Measurements from ENCODE around the gene SLIT3. TPM values are rescaled to one million over a fixed set of nuclear protein-coding genes. Genes with fewer than 3 reads are reported as not detected.

SLIT3 gene
- total and polyA plus RNA-seq, 8 donors, result 1.2 to 24.5 (median 8.6) TPM

GRCh38 chr5:169160405-169160901 is 140.5 kb downstream of the SLIT3 start:
- H3K4me1 ChIP-seq, result peaks cover 7 to 40% (median 23%) of the 10 kb centered on the region in 4 donors
- H3K27me3 ChIP-seq, result no peaks in the 10 kb centered on the region
- WGBS, 5 donors, result 34 to 54% (median 45%) methylated on average over 6 of the region's 6 CpGs
- TF ChIP-seq POLR2A (IDR thresholded peaks at IDR 0.05) (no peak), POLR2AphosphoS5 (IDR thresholded peaks at IDR 0.05) (no peak), EP300 (IDR thresholded peaks at IDR 0.05) (no peak), CTCF (IDR thresholded peaks at IDR 0.05) (no peak)
- peak overlapping the region in 3 of 5 donors; percentile 38 to 59 (median 43) for H3K27ac ChIP-seq
- H3K4me3 ChIP-seq, result no peak overlapping the region
- no peaks in the 10 kb centered on the region for H3K36me3 ChIP-seq
- H3K9me3 ChIP-seq, result peaks cover 0 to 21% (median 13%) of the 10 kb centered on the region in 4 donors
- DNase-seq, result peak in 1 of 2 donors; percentile 47
- intact Hi-C loops (cut with DNase I; ENCODE audit: low total_unique reads), result no loop called here

- Histone ChIP-seq H3K36me3 (no peaks in the 10 kb centered on the region), H3K4me3 (no peak overlapping the region), H3K27me3 (no peaks in the 10 kb centered on the region), H3K9me3 (peaks cover 0 to 21% (median 13%) of the 10 kb centered on the region in 4 donors), H3K27ac (no peak overlapping the region), H3K4me1 (peaks cover 0 to 28% (median 13%) of the 10 kb centered on the region in 4 donors)
- TF ChIP-seq POLR2A (IDR thresholded peaks at IDR 0.05), result no peak
- TF ChIP-seq EP300 (IDR thresholded peaks at IDR 0.05), result no peak
- no peak for TF ChIP-seq CTCF (IDR thresholded peaks at IDR 0.05)
- no peak for TF ChIP-seq POLR2AphosphoS5 (IDR thresholded peaks at IDR 0.05)
- WGBS, 5 donors, result 90 to 99% (median 98%) methylated on average over 4 of the region's 4 CpGs
- DNase-seq, result no peak
- intact Hi-C loops (cut with DNase I; ENCODE audit: low total_unique reads), result no loop called here
These were observed 142.2 kb downstream of the SLIT3 start for GRCh38 chr5:169158764-169159163.

GRCh38 chr5:169157064-169157463 is 143.9 kb downstream of the SLIT3 start:
- peak in 1 of 2 donors; percentile 46 for DNase-seq
- no peak overlapping the region for H3K27ac ChIP-seq
- no peak for TF ChIP-seq CTCF (IDR thresholded peaks at IDR 0.05)
- TF ChIP-seq EP300 (IDR thresholded peaks at IDR 0.05), result no peak
- no peak for TF ChIP-seq POLR2AphosphoS5 (IDR thresholded peaks at IDR 0.05)
- no peak for TF ChIP-seq POLR2A (IDR thresholded peaks at IDR 0.05)
- H3K4me1 ChIP-seq, result peaks cover 0 to 38% (median 22%) of the 10 kb centered on the region in 4 donors
- intact Hi-C loops (cut with DNase I; ENCODE audit: low total_unique reads), result no loop called here
- no peaks in the 10 kb centered on the region for H3K36me3 ChIP-seq
- H3K9me3 ChIP-seq, result peaks cover 0 to 21% (median 13%) of the 10 kb centered on the region in 4 donors
- 50 to 89% (median 73%) methylated on average over 1 of the region's 1 CpG for WGBS, 5 donors
- no peak overlapping the region for H3K4me3 ChIP-seq
- no peaks in the 10 kb centered on the region for H3K27me3 ChIP-seq

GRCh38 chr5:169154679-169155078 is 146.3 kb downstream of the SLIT3 start:
- peaks cover 0 to 19% (median 12%) of the 10 kb centered on the region in 4 donors for H3K9me3 ChIP-seq
- peaks cover 0 to 33% (median 20%) of the 10 kb centered on the region in 4 donors for H3K4me1 ChIP-seq
- H3K36me3 ChIP-seq, result no peaks in the 10 kb centered on the region
- intact Hi-C loops (cut with DNase I; ENCODE audit: low total_unique reads), result no loop called here
- DNase-seq, result no peak
- no peak overlapping the region for H3K27ac ChIP-seq
- no peaks in the 10 kb centered on the region for H3K27me3 ChIP-seq
- TF ChIP-seq POLR2AphosphoS5 (IDR thresholded peaks at IDR 0.05), result no peak
- no peak for TF ChIP-seq EP300 (IDR thresholded peaks at IDR 0.05)
- no peak for TF ChIP-seq POLR2A (IDR thresholded peaks at IDR 0.05)
- no peak for TF ChIP-seq CTCF (IDR thresholded peaks at IDR 0.05)
- no peak overlapping the region for H3K4me3 ChIP-seq
- 82 to 96% (median 85%) methylated on average over 2 of the region's 2 CpGs for WGBS, 5 donors

All from stomach (tissue), 9 donors.